DND-41 (cell line): ENCODE data around the gene GZF1.

ENCODE experiments used
- ATAC-seq: fragments of 200-7000 bp; cut with Tn5 transposase; 3 replicates; pipeline ENCODE4 v1.9.1; 2021; ENCODE audit warnings: low read depth; ENCODE audit not compliant: insufficient read depth
- DNase-seq: peaks from one replicate; pipeline ENCODE4 v3.0.0-alpha.2; 2020
- H2AFZ ChIP-seq: 2 replicates; pipeline ENCODE4 v1.6.0; 2012; ENCODE audit warnings: low read depth, low read length
- H3K27ac ChIP-seq: 2 replicates; pipeline ENCODE4 v1.5.1; 2012; ENCODE audit warnings: low read length, inconsistent platforms
- H3K27me3 ChIP-seq: fragments of 200-600 bp; sonication (generic); 2 replicates; pipeline ENCODE4 v1.6.0; 2012; ENCODE audit warnings: low read length, mild to moderate bottlenecking, inconsistent platforms; ENCODE audit not compliant: insufficient read depth, poor library complexity
- H3K36me3 ChIP-seq: 2 replicates; pipeline ENCODE4 v1.5.1; 2012; ENCODE audit warnings: low read length, inconsistent platforms; ENCODE audit not compliant: insufficient read depth
- H3K4me1 ChIP-seq: 2 replicates; pipeline ENCODE4 v1.5.1; 2012; ENCODE audit warnings: mild to moderate bottlenecking, low read length; ENCODE audit not compliant: insufficient read depth
- H3K4me2 ChIP-seq: 2 replicates; pipeline ENCODE4 v1.6.0; 2012; ENCODE audit warnings: mild to moderate bottlenecking, moderate library complexity, low read length, inconsistent platforms; ENCODE audit not compliant: insufficient read depth
- H3K4me3 ChIP-seq, 2 experiments: fragments of 200-600 bp in 1 of 2; shearing (Covaris generic) in 1 of 2; 2 replicates each; pipeline ENCODE4 v1.5.1; 2012 to 2016; ENCODE audit warnings: inconsistent platforms in 2 of 2, low read length in 2 of 2, mild to moderate bottlenecking in 2 of 2, low read depth in 1 of 2, moderate library complexity in 1 of 2
- H3K79me2 ChIP-seq: 2 replicates; pipeline ENCODE4 v1.6.0; 2012; ENCODE audit warnings: low read length, inconsistent platforms; ENCODE audit not compliant: insufficient read depth
- H3K9ac ChIP-seq: 2 replicates; pipeline ENCODE4 v1.6.0; 2012; ENCODE audit warnings: low read depth, mild to moderate bottlenecking, inconsistent platforms, low read length, moderate library complexity
- H3K9me3 ChIP-seq: 2 replicates; pipeline ENCODE4 v1.5.1; 2012; ENCODE audit warnings: low read length, moderate library complexity, mild to moderate bottlenecking, inconsistent platforms; ENCODE audit not compliant: insufficient read depth, severe bottlenecking
- H4K20me1 ChIP-seq: 2 replicates; pipeline ENCODE4 v1.6.0; 2012; ENCODE audit warnings: low read length; ENCODE audit not compliant: insufficient read depth
- EZH2 ChIP-seq: IDR thresholded peaks from 3 replicates; pipeline ENCODE4 v1.6.1; 2012; ENCODE audit warnings: borderline replicate concordance, low read depth, mild to moderate bottlenecking, moderate library complexity, low read length, inconsistent platforms; ENCODE audit not compliant: severe bottlenecking
- TF ChIP-seq, protein P1 (sequence below): IDR thresholded peaks from 2 replicates; pipeline ENCODE4 v1.5.1; 2012; ENCODE audit warnings: borderline replicate concordance, low read length, moderate library complexity, mild to moderate bottlenecking; ENCODE audit not compliant: poor library complexity, severe bottlenecking; ENCODE audit errors: extremely low read depth

Gene GZF1

GRCh38 chr20:23386304-23387117 is 24.5 kb downstream of the GZF1 start:
- Histone ChIP-seq H3K27ac (no peak overlapping the region), H2AFZ (no peak overlapping the region), H3K27me3 (no peaks in the 10 kb centered on the region), H3K79me2 (peaks cover 3% of the 10 kb centered on the region; the same call in 1 of the 2 replicates), H3K4me3 (no peak overlapping the region), H3K4me2 (no peak overlapping the region), H4K20me1 (peaks cover 3% of the 10 kb centered on the region; the same call in 1 of the 2 replicates), H3K4me1 (no peaks in the 10 kb centered on the region), H3K9ac (no peak overlapping the region), H3K9me3 (no peaks in the 10 kb centered on the region), H3K36me3 (peaks cover 54% of the 10 kb centered on the region)
- ATAC-seq (no peak), DNase-seq (no peak)
- TF ChIP-seq EZH2 = no peak
- TF ChIP-seq, protein P1, sequence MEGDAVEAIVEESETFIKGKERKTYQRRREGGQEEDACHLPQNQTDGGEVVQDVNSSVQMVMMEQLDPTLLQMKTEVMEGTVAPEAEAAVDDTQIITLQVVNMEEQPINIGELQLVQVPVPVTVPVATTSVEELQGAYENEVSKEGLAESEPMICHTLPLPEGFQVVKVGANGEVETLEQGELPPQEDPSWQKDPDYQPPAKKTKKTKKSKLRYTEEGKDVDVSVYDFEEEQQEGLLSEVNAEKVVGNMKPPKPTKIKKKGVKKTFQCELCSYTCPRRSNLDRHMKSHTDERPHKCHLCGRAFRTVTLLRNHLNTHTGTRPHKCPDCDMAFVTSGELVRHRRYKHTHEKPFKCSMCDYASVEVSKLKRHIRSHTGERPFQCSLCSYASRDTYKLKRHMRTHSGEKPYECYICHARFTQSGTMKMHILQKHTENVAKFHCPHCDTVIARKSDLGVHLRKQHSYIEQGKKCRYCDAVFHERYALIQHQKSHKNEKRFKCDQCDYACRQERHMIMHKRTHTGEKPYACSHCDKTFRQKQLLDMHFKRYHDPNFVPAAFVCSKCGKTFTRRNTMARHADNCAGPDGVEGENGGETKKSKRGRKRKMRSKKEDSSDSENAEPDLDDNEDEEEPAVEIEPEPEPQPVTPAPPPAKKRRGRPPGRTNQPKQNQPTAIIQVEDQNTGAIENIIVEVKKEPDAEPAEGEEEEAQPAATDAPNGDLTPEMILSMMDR = no peak

- Histone ChIP-seq H3K9me3 (no peaks in the 10 kb centered on the region), H3K9ac (no peak overlapping the region), H3K27me3 (no peaks in the 10 kb centered on the region), H3K79me2 (peaks cover 3% of the 10 kb centered on the region; the same call in 1 of the 2 replicates), H3K4me3 (no peak overlapping the region), H3K4me2 (no peak overlapping the region), H4K20me1 (peaks cover 3% of the 10 kb centered on the region; the same call in 1 of the 2 replicates), H2AFZ (no peak overlapping the region), H3K36me3 (peaks cover 53% of the 10 kb centered on the region), H3K4me1 (no peaks in the 10 kb centered on the region), H3K27ac (no peak overlapping the region)
- DNase-seq (no peak), ATAC-seq (no peak)
- TF ChIP-seq, protein P1 = no peak
- no peak for TF ChIP-seq EZH2
These were observed 25.1 kb downstream of the GZF1 start for GRCh38 chr20:23387118-23387443.

- no peak for TF ChIP-seq EZH2
- TF ChIP-seq, protein P1 = no peak
- no peak overlapping the region for H3K4me2 ChIP-seq
- H3K9me3 ChIP-seq = no peaks in the 10 kb centered on the region
- peaks cover 69% of the 10 kb centered on the region for H3K36me3 ChIP-seq
- H3K4me3 ChIP-seq = no peak overlapping the region
- no peak overlapping the region for H3K27ac ChIP-seq
- no peak overlapping the region for H2AFZ ChIP-seq
- no peak for ATAC-seq
- no peaks in the 10 kb centered on the region for H3K4me1 ChIP-seq
- H3K9ac ChIP-seq = no peak overlapping the region
- H4K20me1 ChIP-seq = peaks cover 7% of the 10 kb centered on the region; the same call in 1 of the 2 replicates
- peaks cover 3% of the 10 kb centered on the region; the same call in 1 of the 2 replicates for H3K79me2 ChIP-seq
- no peak for DNase-seq
- H3K27me3 ChIP-seq = no peaks in the 10 kb centered on the region
These were observed 28.3 kb downstream of the GZF1 start for GRCh38 chr20:23390091-23390774.
